H1 (cell line): ENCODE data around the gene KIR2DL4. TPM values are rescaled to one million over a fixed set of nuclear protein-coding genes. Genes with fewer than 3 reads are reported as not detected.

Experiments
- CHD7 ChIP-seq: fragments of 300-600 bp; sonication (generic); IDR thresholded peaks from 2 replicates; pipeline ENCODE4 v1.7.1; 2012; ENCODE audit warnings: low read length, moderate library complexity, mild to moderate bottlenecking, inconsistent platforms; ENCODE audit not compliant: insufficient replicate concordance
- polyA plus RNA-seq, 7 experiments: library from polyadenylated mRNA; depleted of rRNA in 3 of 7; stranded (reverse) in 5 of 7; unstranded in 2 of 7; fragments of >200 nt in 5 of 7; fragments of 200-250 nt in 2 of 7; gene quantifications; 1 replicate in 5 of 7; 2 replicates in 1 of 7; 4 replicates in 1 of 7; pipeline versions ENCODE4 v1.2.1 to v1.2.3, GENCODE V29; 2011 to 2013; ENCODE audit warnings: missing spikeins in 2 of 7, mixed read lengths in 2 of 7
- total RNA-seq: library from RNA; stranded (reverse); fragmentation: NEBNext Ultra II Directional; extraction: Animal tissue kit (Norgen Biotek cat#: 25700); gene quantifications from 2 replicates; pipeline ENCODE4 v1.2.1, GENCODE V29; 2021

The KIR2DL4 gene
- total and polyA plus RNA-seq, 2 of the 8 experiments (the other 6 are each of a cell fraction or from before 2014, with no cell fraction given): not detected

GRCh38 chr19:54851353-54851752 is 47.9 kb downstream of the KIR2DL4 start (continued):
- TF ChIP-seq CHD7: no peak
